HG02571 (cell line): Measurements from ENCODE around the gene IL18.
"Not testable (repeated sequence)": the region's sequence is repeated elsewhere in the genome, so short reads cannot be mapped to it uniquely, and the experiment has no call there.

Source experiments
- ATAC-seq: cut with Tn5 transposase; IDR thresholded peaks from one replicate; pipeline ENCODE4 v1.9.1; 2021; ENCODE audit warnings: mild to moderate bottlenecking, moderate library complexity; ENCODE audit not compliant: unreplicated experiment

IL18 gene

GRCh38 chr11:112172362-112172994 is 8.6 kb upstream of the IL18 start:
- ATAC-seq, result no peak

DNA sequence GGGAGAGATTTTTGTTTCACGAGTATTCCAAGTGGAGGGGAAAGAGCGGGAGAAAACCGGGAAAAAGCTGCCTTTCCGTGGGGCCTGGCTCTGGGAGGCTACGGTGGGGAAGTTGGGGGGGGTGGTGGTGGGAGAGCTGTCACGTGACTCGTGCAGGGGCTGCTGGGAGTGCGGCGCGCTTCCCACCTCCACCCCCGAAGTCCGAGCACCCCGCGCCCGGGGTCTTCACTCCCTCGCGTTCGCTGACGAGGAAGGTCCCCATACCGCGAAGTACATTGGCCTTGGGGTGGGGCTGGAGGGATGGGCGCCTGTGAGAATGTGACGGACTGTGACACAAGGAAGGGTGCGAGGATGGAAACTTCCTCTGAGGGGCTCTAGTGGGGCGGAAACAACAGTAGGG is 3.3 kb upstream of the IL18 start, which contains the start of gene TEX12:
Gene TEX12 (plus strand): TSS at position 228 of the 400 bp plus-strand sequence. CDS start 1,897 bp downstream, outside the sequence.
- ATAC-seq, result no peak

DNA sequence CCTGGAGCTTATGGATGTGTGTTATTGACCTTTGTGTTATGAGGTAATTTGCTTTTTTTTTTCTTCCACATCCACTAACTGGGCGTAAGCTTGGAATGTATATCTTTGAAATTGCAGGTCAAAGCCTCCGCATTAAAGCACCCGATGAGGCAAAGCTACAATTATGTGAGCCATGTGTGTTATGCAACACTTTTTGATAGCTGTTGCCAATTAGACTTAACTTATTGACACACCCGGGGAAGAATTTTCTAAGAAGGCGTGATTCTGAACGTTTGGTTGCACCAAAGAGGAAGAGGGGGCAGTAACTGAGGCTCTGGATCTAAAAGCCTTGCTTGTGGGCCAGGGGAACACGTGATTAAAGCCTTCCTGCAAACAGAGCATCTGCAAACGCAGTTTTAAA is 2.7 kb upstream of the IL18 start:
- ATAC-seq, result no peak

DNA sequence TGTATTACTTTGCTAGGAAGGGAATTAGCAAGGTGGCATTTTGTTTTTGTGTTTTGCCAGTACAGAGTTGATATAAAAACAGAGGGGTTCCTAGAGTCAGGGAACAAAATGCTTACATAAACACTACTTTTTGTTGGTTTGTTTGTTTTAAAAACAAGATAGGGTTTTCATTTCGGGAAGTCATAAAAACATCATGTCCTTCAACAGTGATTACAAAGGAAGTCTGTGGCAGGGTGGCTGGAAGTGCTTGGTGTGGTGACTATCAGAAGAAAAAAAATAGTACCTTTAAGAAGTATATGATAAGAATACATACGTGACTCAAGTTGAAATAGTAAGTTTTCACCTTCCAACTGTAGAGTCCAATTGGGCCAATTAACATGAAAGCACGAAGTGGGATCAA is 1.2 kb upstream of the IL18 start:
- ATAC-seq, result no peak

- no peak for ATAC-seq
Observed at GRCh38 chr11:112162761-112163546, 940 bp downstream of the IL18 start.

DNA sequence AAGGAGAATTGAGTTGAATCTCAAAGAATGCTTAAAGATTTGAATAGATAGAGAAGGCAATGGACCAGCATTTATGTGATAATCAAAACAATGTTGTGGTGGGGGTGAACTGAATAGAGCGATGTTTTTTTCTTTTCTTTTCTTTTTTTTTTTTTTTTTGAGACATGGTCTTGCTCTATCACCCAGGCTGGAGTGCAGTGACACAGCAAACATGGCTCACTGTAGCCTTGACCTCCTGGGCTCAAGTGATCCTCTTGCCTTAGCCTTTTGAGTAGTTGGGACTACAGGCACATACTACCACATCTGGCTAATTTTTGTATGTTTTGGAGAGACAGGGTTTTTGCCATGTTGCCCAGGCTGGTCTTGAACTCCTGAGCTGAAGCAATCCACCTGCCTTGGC is 1.7 kb downstream of the IL18 start:
- ATAC-seq, result not testable (repeated sequence)

- ATAC-seq, result no peak
Observed at GRCh38 chr11:112161012-112161411, 2.9 kb downstream of the IL18 start.

DNA sequence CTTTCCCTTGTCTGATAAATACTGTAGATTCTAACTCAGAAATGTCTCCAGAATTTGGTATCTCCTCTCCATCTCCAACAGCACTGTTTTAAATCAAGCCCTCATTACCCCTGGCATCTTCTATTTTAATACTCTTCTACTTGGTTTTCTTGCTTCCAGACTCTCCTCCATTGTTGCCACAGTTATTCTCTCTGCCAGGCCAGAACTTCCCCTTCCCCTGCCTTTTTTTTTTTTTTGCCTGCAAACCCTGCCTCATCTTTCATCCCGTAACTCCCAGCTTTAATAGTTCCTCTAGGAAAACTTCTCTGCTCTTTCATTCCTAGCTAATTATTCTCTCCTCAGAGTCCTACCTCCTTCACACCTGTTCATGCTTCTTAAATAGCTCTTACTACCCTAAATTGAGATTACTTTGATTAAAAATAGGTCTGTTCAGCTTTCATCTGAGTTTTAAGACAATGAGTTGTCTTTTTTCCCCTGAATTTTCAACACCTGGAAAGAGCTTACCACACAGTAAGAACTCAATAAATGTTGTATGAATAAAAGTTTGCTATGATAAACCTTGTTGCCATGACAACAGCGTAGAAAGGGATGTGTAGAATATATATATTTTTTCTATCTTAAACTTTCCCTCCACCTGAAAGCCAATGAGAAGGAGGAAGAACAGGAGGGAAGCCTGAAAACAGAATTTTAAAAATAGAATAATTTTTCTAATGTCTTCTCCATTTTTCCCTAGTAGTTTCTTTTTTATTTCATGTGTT is 3.6 kb downstream of the IL18 start:
- ATAC-seq, result no peak

DNA sequence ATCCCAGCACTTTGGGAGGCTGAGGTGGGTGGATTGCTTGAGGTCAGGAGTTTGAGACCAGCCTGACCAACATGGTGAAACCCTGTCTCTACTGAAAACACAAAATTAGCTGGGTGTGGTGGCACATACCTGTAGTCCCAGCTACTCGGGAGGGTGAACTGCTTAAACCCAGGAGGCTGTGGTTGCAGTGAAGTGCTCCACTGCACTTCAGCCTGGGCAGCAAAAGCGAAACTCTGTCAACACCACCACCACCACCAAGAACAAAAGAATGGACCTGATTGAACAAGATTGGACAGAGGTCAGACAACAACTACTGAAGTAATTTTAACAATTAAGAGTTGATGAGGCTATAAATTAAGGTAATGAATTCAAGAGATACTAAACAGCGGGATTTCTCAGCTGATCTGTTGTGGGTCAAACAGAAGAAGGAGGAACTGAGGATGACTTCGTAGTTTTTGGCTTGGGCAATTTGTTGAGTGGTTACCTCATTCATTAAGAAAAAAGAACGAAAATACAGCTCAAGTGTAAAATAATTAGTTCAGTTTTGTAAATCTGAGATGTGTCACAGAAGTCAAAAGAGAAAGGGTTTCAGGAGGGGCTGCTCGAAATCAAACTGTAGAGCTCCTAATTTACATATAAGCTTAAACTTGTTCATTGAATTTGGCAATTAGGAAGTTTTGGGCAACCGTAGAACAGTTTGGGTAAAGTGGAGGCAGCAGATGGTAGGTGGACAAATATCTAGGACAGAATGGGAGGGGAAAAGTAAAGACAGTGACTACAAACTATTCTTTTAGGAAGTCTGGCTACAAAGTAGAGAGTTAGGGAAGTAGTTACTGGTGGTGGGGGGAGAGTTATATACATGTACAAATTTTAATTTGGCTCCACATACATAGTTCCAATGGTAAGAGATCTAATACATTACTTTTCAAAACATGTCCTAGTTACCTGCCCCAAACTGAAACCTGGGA is 4.5 kb downstream of the IL18 start:
- ATAC-seq, result no peak

DNA sequence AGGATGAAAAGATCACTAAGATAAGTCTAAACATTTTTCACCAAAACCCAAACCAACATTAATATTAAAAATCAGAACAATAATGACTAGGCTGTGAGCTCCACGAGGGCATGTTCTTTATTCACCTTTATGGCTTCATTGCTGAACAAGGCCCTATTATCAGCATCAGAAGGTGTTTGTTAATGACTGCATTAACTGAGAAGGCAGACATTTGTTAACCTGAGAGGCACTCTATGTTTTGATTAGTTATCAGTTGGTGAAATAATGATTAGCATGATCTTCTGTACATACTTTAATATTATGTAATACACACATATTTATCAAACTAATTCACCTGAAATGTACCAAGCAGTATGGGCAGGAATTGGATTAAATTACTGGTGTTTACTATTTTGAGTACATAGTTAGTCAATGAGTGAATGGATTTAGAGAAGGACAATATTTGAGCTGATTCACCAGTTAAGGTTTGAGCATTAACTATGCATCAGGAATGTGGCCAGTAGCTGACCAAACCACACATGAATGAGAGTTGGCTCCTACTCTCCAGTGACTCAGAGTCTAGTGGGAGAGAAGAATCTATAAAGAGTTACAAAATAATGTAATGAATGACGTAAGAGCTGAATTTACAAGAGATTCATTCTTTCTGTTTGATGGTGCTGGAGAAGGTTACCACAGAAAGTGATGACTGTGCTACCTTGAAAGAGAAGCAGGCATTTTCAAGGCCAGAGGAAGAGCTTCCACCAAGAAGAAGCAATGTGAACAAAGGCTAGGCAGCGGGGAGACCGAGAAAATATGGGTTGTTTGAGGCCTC is 6.7 kb downstream of the IL18 start:
- no peak for ATAC-seq

GRCh38 chr11:112156153-112156955 is 7.5 kb downstream of the IL18 start:
- no peak for ATAC-seq

DNA sequence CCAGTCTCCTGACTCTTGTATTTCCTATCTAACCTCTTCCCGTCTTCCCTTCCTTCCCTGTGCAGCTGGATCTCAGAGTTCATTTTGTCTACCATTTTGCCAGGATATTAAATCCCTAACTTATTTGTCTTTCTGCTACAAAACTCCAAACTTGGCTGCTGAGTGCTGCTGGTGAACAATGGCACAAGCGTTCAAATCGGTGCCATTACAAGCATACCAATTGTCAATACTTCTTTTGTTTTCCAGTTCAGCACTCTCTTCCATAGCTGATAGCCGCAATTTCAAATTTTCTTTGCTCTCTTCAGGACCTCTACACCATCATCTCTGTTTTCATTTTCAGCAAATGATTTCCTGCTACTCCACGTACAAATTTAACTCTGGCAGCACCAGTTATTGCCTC is 13.4 kb downstream of the IL18 start:
- no peak for ATAC-seq

DNA sequence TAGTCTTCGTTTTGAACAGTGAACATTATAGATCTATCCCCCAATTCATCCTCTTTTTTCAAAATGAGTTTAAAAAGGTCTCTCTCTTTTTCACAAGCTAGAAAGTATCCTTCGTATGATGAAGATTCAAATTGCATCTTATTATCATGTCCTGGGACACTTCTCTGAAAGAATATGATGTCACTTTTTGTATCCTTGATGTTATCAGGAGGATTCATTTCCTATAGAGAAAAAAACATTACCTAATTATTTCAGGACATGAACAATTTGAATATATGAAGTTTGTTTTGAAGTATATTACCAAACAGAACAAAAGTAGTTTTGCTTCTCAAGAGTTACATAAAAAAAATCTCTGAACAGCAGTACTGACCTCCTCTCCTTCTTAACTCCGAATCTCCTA is 20.3 kb downstream of the IL18 start:
- ATAC-seq, result no peak

DNA sequence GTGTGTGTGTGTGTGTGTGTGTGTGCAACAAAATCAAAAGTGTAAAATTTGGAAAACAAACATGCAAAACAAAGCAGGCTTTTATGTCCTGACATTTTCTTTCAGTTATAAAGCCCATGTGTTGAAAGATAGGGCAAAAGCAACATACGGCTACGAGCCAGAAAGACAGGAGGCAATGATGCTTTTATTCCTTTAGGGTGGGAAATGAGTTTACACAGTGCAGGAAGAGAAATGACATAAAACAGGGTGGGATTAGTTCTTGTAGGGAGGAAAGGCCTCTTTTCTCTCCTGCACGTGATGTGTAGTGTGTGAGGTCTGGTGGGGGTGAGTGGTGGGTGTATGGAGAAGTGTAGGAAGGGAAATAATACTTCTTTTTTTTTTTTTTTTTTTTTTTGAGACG is 29.4 kb downstream of the IL18 start:
- ATAC-seq, result no peak

DNA sequence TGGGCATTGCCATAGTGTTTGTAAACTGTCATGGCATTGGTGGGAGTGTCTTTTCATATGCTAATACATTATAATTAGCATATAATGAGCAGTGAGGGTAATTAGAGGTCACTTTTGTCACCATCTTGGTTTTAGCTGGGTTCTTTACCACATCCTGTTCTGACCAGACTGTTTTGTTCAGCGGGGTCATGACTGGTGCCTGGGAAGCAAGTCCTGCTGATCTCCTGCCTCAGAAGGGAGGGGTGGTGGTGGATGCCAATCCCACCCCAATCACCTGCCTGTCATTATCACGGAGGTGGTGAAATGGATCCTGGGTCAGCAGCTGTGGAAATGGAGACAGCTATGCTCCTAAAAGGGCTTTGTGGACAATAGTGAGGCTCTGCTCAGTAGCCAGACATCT is 31.2 kb downstream of the IL18 start:
- no peak for ATAC-seq

DNA sequence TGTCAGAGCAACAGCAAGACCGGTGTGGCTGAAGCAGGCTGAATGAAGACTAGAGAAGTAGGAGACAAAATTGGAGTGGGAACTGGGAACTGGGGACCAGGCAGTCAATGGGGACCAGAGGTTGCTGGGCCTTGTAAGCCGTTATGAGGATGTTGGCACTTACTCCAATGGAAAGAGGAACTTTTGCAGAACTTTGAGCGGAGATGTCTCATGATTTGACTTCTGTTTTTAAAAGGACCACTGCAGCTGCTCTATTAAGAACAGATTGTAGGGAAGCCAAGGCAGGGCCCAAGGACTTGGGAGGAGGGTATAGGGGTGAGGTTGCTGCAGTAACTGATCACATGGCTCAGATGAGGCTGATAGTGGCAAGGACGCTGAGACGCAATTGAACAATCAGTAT is 34.2 kb downstream of the IL18 start:
- ATAC-seq, result no peak

- ATAC-seq, result no peak
Observed at GRCh38 chr11:112128483-112129121, 35.3 kb downstream of the IL18 start.

GRCh38 chr11:112127056-112127455 is 36.8 kb downstream of the IL18 start:
- no peak for ATAC-seq

DNA sequence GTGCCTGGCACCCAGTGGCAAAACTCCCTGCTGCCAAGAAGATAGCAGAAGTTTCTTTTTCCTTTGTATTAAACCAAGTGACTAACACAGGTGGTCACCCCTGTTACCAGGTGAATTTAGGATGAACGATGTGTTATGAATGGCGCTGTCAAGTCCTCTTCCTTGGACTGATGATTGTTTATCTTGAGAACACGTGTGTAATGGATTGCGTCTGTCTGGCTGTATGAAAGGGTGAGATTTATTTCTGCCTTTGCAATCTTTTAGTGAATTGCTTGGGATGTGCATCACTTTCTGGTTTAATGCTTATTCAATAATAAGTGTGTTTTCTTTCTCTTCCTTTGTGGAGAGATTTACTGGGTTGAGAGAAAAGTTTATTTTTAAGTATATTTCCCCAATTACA is 40.8 kb downstream of the IL18 start:
- no peak for ATAC-seq
